DOHH2 (cell line): ENCODE measurements around the gene ZNF324.
"Not testable (repeated sequence)": the region's sequence is repeated elsewhere in the genome, so short reads cannot be mapped to it uniquely, and the experiment has no call there.

Source experiments
- H3F3A ChIP-seq: fragments of 200-600 bp; sonication (generic), shearing (Covaris generic); 2 replicates; pipeline ENCODE4 v1.6.0; 2016; ENCODE audit warnings: antibody characterized with exemption, mild to moderate bottlenecking; ENCODE audit not compliant: control insufficient read depth, insufficient read depth
- H3K27ac ChIP-seq: fragments of 200-600 bp; sonication (generic); 2 replicates; pipeline ENCODE4 v1.5.1; 2014; ENCODE audit warnings: low read depth, mild to moderate bottlenecking, low read length, moderate library complexity
- H3K27me3 ChIP-seq: fragments of 200-600 bp; sonication (generic); 2 replicates; pipeline ENCODE4 v1.6.1; 2014; ENCODE audit warnings: mild to moderate bottlenecking, low read length, mixed read lengths; ENCODE audit not compliant: control insufficient read depth
- H3K36me3 ChIP-seq: fragments of 200-600 bp; sonication (generic); 2 replicates; pipeline ENCODE4 v1.6.1; 2014; ENCODE audit warnings: mild to moderate bottlenecking, low read length, moderate library complexity, mixed read lengths; ENCODE audit not compliant: control insufficient read depth
- H3K4me1 ChIP-seq: fragments of 200-600 bp; sonication (generic); 2 replicates; pipeline ENCODE4 v1.6.1; 2014; ENCODE audit warnings: mild to moderate bottlenecking, low read length, mixed read lengths; ENCODE audit not compliant: control insufficient read depth
- H3K4me2 ChIP-seq: fragments of 200-600 bp; sonication (generic); 2 replicates; pipeline ENCODE4 v1.6.0; 2014; ENCODE audit warnings: mild to moderate bottlenecking, low read length, moderate library complexity
- H3K4me3 ChIP-seq: fragments of 200-600 bp; sonication (generic); 2 replicates; pipeline ENCODE4 v1.5.1; 2014; ENCODE audit warnings: mild to moderate bottlenecking, low read length, mixed read lengths
- H3K79me2 ChIP-seq: fragments of 200-600 bp; sonication (generic); 2 replicates; pipeline ENCODE4 v1.6.1; 2014; ENCODE audit warnings: mild to moderate bottlenecking, low read length, mixed read lengths; ENCODE audit not compliant: control insufficient read depth
- H3K9me2 ChIP-seq: fragments of 200-600 bp; sonication (generic); replicated peaks from 2 replicates; pipeline ENCODE4 v1.6.1; 2014; ENCODE audit warnings: mild to moderate bottlenecking, low read length, mixed read lengths; ENCODE audit not compliant: control insufficient read depth
- H3K9me3 ChIP-seq: fragments of 200-600 bp; sonication (generic); 2 replicates; pipeline ENCODE4 v1.6.1; 2014; ENCODE audit warnings: antibody characterized with exemption, low read length, mixed read lengths; ENCODE audit not compliant: control insufficient read depth, insufficient read depth
- H4K20me1 ChIP-seq: fragments of 200-600 bp; sonication (generic); 2 replicates; pipeline ENCODE4 v1.6.0; 2014; ENCODE audit warnings: low read depth, mild to moderate bottlenecking, antibody characterized with exemption, low read length, moderate library complexity; ENCODE audit not compliant: control insufficient read depth, insufficient read depth
- CTCF ChIP-seq: fragments of 200-600 bp; sonication (generic); IDR thresholded peaks from one replicate; pipeline ENCODE4 v1.5.1; 2014; ENCODE audit warnings: antibody characterized with exemption, mild to moderate bottlenecking, low read depth, low read length; ENCODE audit not compliant: poor library complexity, severe bottlenecking
- EZH2phosphoT487 ChIP-seq: fragments of 200-600 bp; sonication (generic); IDR thresholded peaks from 2 replicates; pipeline ENCODE4 v1.6.1; 2017; ENCODE audit warnings: borderline replicate concordance, mild to moderate bottlenecking, antibody characterized with exemption, low read length, moderate library complexity, mixed read lengths

Gene ZNF324

GRCh38 chr19:58449980-58450379 lies 16.9 kb upstream of the ZNF324 start:
- H3K27me3 ChIP-seq, H3F3A ChIP-seq, H3K79me2 ChIP-seq, H3K9me2 ChIP-seq, H3K4me3 ChIP-seq, H3K27ac ChIP-seq, H4K20me1 ChIP-seq, H3K4me2 ChIP-seq: not testable (repeated sequence)
- Histone ChIP-seq H3K4me1 (peaks cover 14% of the 10 kb centered on the region), H3K9me3 (peaks cover 23% of the 10 kb centered on the region), H3K36me3 (peaks cover 12% of the 10 kb centered on the region)

GRCh38 chr19:58450856-58451357 lies 16.0 kb upstream of the ZNF324 start:
- Histone ChIP-seq H3K27ac (no peak overlapping the region), H3F3A (no peaks in the 10 kb centered on the region)

GRCh38 chr19:58451358-58452101 lies 15.3 kb upstream of the ZNF324 start, which contains the start of gene ZNF324B:
Gene ZNF324B (plus strand): TSS chr19:58451622. CDS start chr19:58453702, 2,080 bp downstream.
- Histone ChIP-seq H3K4me3 (peak within 1 kb of the TSS; percentile 87), H3K79me2 (peaks cover 6% of the 10 kb centered on the region), H3K9me3 (peaks cover 23% of the 10 kb centered on the region), H4K20me1 (no peaks in the 10 kb centered on the region), H3K27ac (no peak within 1 kb of the TSS), H3K4me1 (peaks cover 14% of the 10 kb centered on the region), H3K36me3 (peaks cover 16% of the 10 kb centered on the region), H3K9me2 (no peaks in the 10 kb centered on the region), H3K4me2 (peak within 1 kb of the TSS; percentile 97), H3K27me3 (peaks cover 7% of the 10 kb centered on the region), H3F3A (no peaks in the 10 kb centered on the region)
- TF ChIP-seq EZH2phosphoT487 (no peak), CTCF (peak; percentile 19)

More at GRCh38 chr19:58450856-58451357, 16.0 kb upstream of the ZNF324 start:
- Histone ChIP-seq H3K79me2 (peaks cover 6% of the 10 kb centered on the region), H3K36me3 (peaks cover 12% of the 10 kb centered on the region), H3K4me1 (peaks cover 14% of the 10 kb centered on the region), H3K9me3 (peaks cover 23% of the 10 kb centered on the region), H3K4me3 (peak overlapping the region; percentile 87), H3K9me2 (no peaks in the 10 kb centered on the region), H3K4me2 (peak overlapping the region; percentile 97), H3K27me3 (peaks cover 7% of the 10 kb centered on the region), H4K20me1 (no peaks in the 10 kb centered on the region)
- no peak for TF ChIP-seq CTCF
- TF ChIP-seq EZH2phosphoT487 = no peak

GRCh38 chr19:58453743-58454142 lies 13.1 kb upstream of the ZNF324 start:
- Histone ChIP-seq H3K4me2 (no peak overlapping the region), H3K27ac (no peak overlapping the region), H3K9me3 (peaks cover 17% of the 10 kb centered on the region), H3K4me1 (peaks cover 14% of the 10 kb centered on the region), H3K36me3 (peaks cover 23% of the 10 kb centered on the region), H3K9me2 (no peaks in the 10 kb centered on the region), H3F3A (no peaks in the 10 kb centered on the region), H4K20me1 (no peaks in the 10 kb centered on the region), H3K79me2 (peaks cover 6% of the 10 kb centered on the region), H3K27me3 (peaks cover 7% of the 10 kb centered on the region), H3K4me3 (no peak overlapping the region)
- no peak for TF ChIP-seq CTCF
- TF ChIP-seq EZH2phosphoT487 = no peak
